HepG2 (cell line): ENCODE data around the gene SLA2. TPM values are rescaled to one million over a fixed set of nuclear protein-coding genes. Genes with fewer than 3 reads are reported as not detected.
A peak's percentile ranks its signal among the peaks of the same experiment; 100 is the strongest.

Experiments
- AFF4 ChIP-seq: sonication (generic); formaldehyde crosslinking; IDR thresholded peaks from 2 replicates; pipeline ENCODE4 v1.4.0; 2020; ENCODE audit warnings: missing genetic modification reagents
- AHR ChIP-seq: IDR thresholded peaks from 2 replicates; pipeline ENCODE4 v1.6.1; 2018; ENCODE audit warnings: missing genetic modification reagents, missing compliant biosample characterization
- BRCA1 ChIP-seq: sonication (generic); formaldehyde crosslinking; IDR thresholded peaks from 2 replicates; pipeline ENCODE4 v1.4.0; 2020; ENCODE audit warnings: missing genetic modification reagents
- DNMT1 ChIP-seq: sonication (generic); formaldehyde crosslinking; IDR thresholded peaks from 2 replicates; pipeline ENCODE4 v1.5.1; 2020; ENCODE audit warnings: mild to moderate bottlenecking, missing genetic modification reagents
- EZH2 ChIP-seq: conservative IDR thresholded peaks from 2 replicates; pipeline ENCODE4 v1.6.1; 2012; ENCODE audit warnings: mild to moderate bottlenecking, low read depth, low read length, moderate library complexity
- HCFC1 ChIP-seq: fragments of 150-350 bp; IDR thresholded peaks from 2 replicates; pipeline ENCODE4 v1.6.1; 2014; ENCODE audit warnings: low read depth, low read length
- HIVEP1 ChIP-seq: sonication (generic); formaldehyde crosslinking; IDR thresholded peaks from 2 replicates; pipeline ENCODE4 v1.4.0; 2020; ENCODE audit warnings: mild to moderate bottlenecking, missing genetic modification reagents
- IKZF1 ChIP-seq: fragments of 450-650 bp; IDR thresholded peaks from 2 replicates; pipeline ENCODE4 v1.7.1; 2016
- KLF9 ChIP-seq: IDR thresholded peaks from 2 replicates; pipeline ENCODE4 v1.6.1; 2016; ENCODE audit warnings: low read depth
- PCBP2 ChIP-seq: fragments of 200-400 bp; formaldehyde crosslinking; optimal IDR thresholded peaks from 2 replicates; pipeline ENCODE3; 2018; ENCODE audit warnings: low read length, low read depth; ENCODE audit not compliant: poor library complexity, severe bottlenecking
- TFAP4 ChIP-seq: sonication (generic); IDR thresholded peaks from 2 replicates; pipeline ENCODE4 v1.6.1; 2016; ENCODE audit warnings: low read depth, borderline replicate concordance
- TFE3 ChIP-seq: IDR thresholded peaks from 2 replicates; pipeline ENCODE4 v1.6.1; 2016
- ZBTB21 ChIP-seq: sonication (generic); formaldehyde crosslinking; IDR thresholded peaks from 2 replicates; pipeline ENCODE4 v1.4.0; 2020; ENCODE audit warnings: missing genetic modification reagents
- ZBTB37 ChIP-seq: sonication (generic); formaldehyde crosslinking; IDR thresholded peaks from 2 replicates; pipeline ENCODE4 v1.4.0; 2020; ENCODE audit warnings: mild to moderate bottlenecking, missing genetic modification reagents
- ZFP37 ChIP-seq: sonication (generic); formaldehyde crosslinking; IDR thresholded peaks from 2 replicates; pipeline ENCODE4 v1.4.0; 2020; ENCODE audit warnings: missing genetic modification reagents, borderline replicate concordance
- ZFY ChIP-seq: sonication (generic); formaldehyde crosslinking; IDR thresholded peaks from 2 replicates; pipeline ENCODE4 v1.4.0; 2020; ENCODE audit warnings: missing genetic modification reagents
- ZNF263 ChIP-seq: sonication (generic); formaldehyde crosslinking; IDR thresholded peaks from 2 replicates; pipeline ENCODE4 v1.4.0; 2020; ENCODE audit warnings: missing genetic modification reagents
- ZNF547 ChIP-seq: sonication (generic); formaldehyde crosslinking; IDR thresholded peaks from 2 replicates; pipeline ENCODE4 v1.5.1; 2020; ENCODE audit warnings: mild to moderate bottlenecking, missing genetic modification reagents
- ZNF597 ChIP-seq: sonication (generic); formaldehyde crosslinking; IDR thresholded peaks from 2 replicates; pipeline ENCODE4 v1.5.0; 2020; ENCODE audit warnings: missing genetic modification reagents
- ZNF776 ChIP-seq: sonication (generic); formaldehyde crosslinking; IDR thresholded peaks from 2 replicates; pipeline ENCODE4 v1.4.0; 2020; ENCODE audit warnings: mild to moderate bottlenecking, missing genetic modification reagents
- polyA plus RNA-seq, 8 experiments: library from polyadenylated mRNA; depleted of rRNA in 3 of 8; stranded (reverse) in 7 of 8; unstranded in 1 of 8; fragments of >200 nt; fragmentation: Illumina TruSeq in 4 of 8; extraction: Trizol in 4 of 8; gene quantifications; 2 replicates each; pipeline versions ENCODE4 v1.2.1 to v1.2.3, GENCODE V29; 2011 to 2016; ENCODE audit warnings: low read depth in 4 of 8, missing spikeins in 1 of 8, mixed read lengths in 1 of 8; ENCODE audit not compliant: insufficient read depth in 1 of 8
- total RNA-seq, 5 experiments: library from RNA; depleted of rRNA; stranded (reverse); fragments of >200 nt; fragmentation: Illumina TruSeq; extraction: Trizol; gene quantifications; 2 replicates each; pipeline ENCODE4 v1.2.3, GENCODE V29; 2016; ENCODE audit warnings: low read depth in 1 of 5

The SLA2 gene
- total and polyA plus RNA-seq, 2 of the 13 experiments (the other 11 are each of a cell fraction or from before 2014, with no cell fraction given), result 1.6 to 3.6 TPM

- TF ChIP-seq ZNF776 (CRISPR knock-in tag) (no peak), HIVEP1 (CRISPR knock-in tag) (no peak), AFF4 (CRISPR knock-in tag) (no peak; the same call in 1 of the 2 replicates), KLF9 (CRISPR knock-in tag) (no peak), DNMT1 (CRISPR knock-in tag) (no peak), ZBTB37 (CRISPR knock-in tag) (no peak), ZFY (CRISPR knock-in tag) (no peak), IKZF1 (no peak), TFE3 (CRISPR knock-in tag) (peak; percentile 42; the same call in 1 of the 2 replicates), ZBTB21 (peak; percentile 97), ZNF547 (CRISPR knock-in tag) (no peak), TFAP4 (no peak), ZNF263 (CRISPR knock-in tag) (no peak), PCBP2 (no peak), AHR (CRISPR knock-in tag) (0 out of 2 replicates have a peak, but pooled peaks have one; percentile 43), BRCA1 (no peak), ZNF597 (CRISPR knock-in tag) (no peak), ZFP37 (CRISPR knock-in tag) (no peak), HCFC1 (no peak), EZH2 (no peak)
Observed at GRCh38 chr20:36607586-36608387, 38.2 kb downstream of the SLA2 start (continued).
